NCI-H1105 treated with DMSO at 0.1 percent for 48 hours (cell line): ENCODE results near the gene NLN.
"Not testable (repeated sequence)": the region's sequence is repeated elsewhere in the genome, so short reads cannot be mapped to it uniquely, and the experiment has no call there.

Experiments
- DNase-seq: peaks from one replicate; lab custom pipeline; 2025; lab: John Stamatoyannopoulos, UW

Gene NLN

GRCh38 chr5:65721720-65722574 lies at the start of gene NLN, which contains the start of gene SGTB:
Gene NLN, plus strand, starts transcription at chr5:65722205. Its CDS starts 169 bp downstream, at chr5:65722374.
Gene SGTB, minus strand, starts transcription at chr5:65722109. Its CDS starts 1,302 bp downstream, at chr5:65720807.
- peak; percentile 60 for DNase-seq

DNA sequence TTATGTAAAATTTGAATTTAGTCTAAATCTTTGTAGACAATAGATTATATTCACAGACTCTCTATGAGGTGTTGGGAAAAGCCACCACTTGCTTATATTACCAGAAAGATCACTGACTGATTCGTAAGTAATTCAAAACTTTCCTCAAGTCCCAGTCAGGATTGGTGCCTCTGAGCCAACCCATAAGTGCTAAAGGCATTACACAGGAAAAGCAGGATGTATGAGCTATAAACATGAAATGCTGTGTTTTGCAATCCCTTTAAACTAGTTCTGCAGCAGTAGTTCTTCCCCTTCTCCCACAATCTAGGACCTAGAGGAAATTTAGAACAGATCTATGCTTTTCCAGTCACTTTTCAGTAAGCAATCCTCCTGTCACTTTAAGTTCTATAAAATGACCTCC lies 49.2 kb upstream of the NLN start:
- no peak for DNase-seq

DNA sequence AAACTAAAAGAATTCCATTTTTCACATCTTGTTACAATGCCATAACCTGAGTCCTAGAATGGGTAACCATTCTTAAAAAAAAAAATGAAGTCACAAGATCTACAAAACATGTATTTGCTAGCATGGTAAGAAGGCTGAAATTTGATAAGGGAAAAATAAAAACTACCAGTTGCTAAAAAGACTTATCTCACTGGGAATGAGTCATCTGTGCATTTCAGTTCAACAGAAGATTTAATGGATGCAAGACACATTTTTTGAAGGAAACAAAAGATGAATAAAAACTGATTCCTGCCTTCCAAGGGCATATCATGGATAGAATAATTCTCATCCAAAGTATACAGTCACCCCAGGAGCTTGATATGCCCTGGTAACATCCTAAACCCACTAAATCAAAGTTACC lies 47.3 kb upstream of the NLN start:
- no peak for DNase-seq

GRCh38 chr5:65676056-65676455 lies 45.9 kb upstream of the NLN start:
- DNase-seq, result not testable (repeated sequence)

DNA sequence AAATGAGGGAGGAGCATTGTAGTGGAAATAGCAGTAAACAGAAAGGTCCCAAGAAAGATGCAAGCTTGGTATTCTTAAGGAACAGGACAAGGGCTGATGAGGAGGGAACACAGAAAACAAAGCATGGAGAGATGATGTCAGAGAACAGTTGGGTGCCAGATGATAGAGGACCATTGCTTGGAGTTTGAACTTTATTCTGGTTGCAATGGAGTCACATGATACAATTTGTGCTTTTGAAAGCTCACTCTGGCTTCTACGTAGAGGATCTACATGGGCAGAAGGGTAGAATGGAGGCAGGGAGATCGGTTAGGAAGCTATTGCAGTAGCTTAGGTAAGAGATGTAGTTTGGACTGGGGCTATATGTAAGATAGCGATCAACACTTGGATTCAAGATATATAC lies 39.9 kb upstream of the NLN start:
- no peak for DNase-seq

DNA sequence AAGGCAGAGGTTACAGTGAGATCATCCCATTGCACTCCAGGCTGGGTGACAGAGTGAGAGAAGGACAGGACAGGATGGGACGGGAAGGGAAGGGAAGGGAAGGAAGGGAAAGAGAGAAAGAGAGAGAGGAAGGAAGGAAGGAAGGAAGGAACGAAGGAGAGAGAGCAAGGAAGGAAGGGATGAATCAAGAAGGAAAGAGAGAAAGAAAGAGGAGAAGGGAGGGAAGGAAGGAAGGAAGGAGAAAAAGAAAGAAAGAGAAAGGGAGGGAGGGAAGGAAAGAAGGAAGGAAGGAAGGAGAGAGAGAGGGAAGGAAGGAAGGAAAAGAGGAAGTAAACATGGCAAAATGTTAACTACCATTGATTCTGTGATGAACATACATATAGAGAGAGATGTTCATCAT lies 28.9 kb upstream of the NLN start:
- no peak for DNase-seq

- DNase-seq, result no peak
These were observed 26.7 kb upstream of the NLN start for GRCh38 chr5:65695162-65695755.

GRCh38 chr5:65695896-65696295 lies 26.1 kb upstream of the NLN start:
- no peak for DNase-seq

DNA sequence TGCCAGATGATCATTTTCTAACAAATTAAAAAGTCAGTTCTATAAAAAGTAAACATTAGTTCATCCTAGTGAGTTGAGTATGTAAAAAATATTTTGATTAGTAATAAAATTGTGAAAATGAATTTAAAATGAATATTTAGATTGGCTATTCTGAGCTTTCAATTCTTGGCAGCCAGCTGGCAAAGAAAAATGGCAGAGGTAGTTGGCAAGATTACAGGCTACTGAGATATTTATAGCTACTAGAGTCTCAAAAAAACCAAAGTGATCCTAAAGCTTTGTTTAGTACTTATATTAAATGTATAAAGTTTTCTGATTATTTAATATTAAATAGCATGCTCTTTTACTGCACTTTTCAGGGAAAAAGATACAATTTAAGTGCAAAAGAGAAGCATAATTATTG lies 25.1 kb upstream of the NLN start:
- no peak for DNase-seq

DNA sequence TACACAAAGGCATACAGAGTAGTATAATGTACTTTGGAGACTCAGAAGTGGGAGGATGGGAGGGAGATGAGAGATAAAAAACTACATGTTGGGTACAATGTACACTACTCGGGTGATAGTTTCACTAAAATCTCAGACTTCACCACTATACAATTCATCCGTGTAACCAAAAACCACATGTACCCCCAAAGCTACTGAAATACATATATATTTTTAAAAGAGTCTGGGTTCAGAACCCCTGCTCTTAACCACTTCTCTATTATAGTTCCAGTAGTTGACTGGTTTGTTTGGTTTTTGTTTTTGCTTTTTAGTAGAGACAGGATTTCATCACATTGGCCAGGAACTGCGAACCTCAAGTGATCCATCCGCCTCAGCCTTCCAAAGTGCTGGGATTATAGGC lies 22.7 kb upstream of the NLN start:
- DNase-seq, result no peak

- no peak for DNase-seq
These were observed 20.0 kb upstream of the NLN start for GRCh38 chr5:65702036-65702435.

DNA sequence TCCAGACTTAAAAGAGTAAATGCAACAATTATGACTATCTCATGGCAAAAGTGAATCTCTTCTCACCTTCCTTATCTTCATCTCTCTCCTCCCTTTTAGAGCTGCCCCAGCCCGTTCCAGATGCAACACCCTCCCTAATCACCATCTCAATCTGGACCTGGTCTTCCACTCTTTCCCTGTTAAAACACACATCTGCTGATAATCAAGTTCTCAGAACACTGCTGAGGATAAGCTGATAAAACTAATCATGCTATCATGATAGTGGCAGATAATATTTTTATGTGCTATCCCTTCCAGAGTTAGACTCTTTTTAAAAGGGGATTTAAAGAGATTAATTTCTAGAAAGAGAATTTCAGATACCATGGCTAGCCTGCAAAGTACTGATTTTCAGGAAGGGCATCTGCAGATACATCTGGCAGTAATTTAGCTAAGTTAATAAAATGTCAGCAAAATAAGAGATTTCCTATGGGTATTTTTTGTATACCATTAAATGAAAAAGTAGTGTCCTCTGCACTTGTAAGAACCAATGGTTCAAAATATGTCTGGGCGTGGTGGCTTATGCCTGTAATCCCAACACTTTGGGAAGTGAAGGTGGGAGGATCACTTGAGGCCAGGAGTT lies 17.3 kb upstream of the NLN start:
- no peak for DNase-seq

DNA sequence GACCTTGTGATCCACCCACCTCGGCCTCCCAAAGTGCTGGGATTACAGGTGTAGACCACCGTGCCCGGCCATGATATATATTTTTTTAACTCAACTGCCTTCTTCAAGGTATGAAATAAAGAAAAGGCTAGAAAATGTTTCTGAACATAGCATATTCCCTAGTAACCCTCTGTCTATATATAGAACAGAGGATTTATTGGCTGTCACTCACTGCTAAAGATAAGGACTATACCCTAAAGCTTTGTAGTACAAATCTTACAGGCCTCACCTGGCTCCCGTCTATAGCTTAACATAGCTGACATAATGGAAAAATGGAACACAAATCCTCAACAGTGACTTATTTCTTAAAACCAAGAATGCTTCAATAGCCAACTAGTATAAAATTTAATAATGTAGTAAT lies 14.3 kb upstream of the NLN start:
- DNase-seq, result no peak

DNA sequence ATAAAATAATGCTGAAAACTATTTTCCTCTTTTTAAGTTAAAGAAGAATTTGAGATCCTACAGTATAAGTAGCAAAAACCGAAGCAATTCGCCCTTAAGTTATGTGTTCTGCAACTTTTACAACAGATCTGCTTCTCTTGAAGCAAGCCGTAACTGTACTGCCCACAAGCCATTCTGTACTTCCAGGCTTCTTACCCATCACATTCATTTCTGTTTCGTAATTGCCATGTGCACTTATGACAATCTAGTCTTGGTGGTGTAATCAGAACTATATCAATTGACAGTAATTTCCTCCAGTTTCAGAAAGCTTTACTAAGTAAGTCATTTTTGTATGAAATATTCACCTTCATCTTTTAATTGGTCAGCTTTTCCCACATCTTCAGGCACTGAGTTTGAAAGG lies 13.9 kb upstream of the NLN start:
- DNase-seq, result no peak

- no peak for DNase-seq
These were observed 3.3 kb upstream of the NLN start for GRCh38 chr5:65718576-65719310.

DNA sequence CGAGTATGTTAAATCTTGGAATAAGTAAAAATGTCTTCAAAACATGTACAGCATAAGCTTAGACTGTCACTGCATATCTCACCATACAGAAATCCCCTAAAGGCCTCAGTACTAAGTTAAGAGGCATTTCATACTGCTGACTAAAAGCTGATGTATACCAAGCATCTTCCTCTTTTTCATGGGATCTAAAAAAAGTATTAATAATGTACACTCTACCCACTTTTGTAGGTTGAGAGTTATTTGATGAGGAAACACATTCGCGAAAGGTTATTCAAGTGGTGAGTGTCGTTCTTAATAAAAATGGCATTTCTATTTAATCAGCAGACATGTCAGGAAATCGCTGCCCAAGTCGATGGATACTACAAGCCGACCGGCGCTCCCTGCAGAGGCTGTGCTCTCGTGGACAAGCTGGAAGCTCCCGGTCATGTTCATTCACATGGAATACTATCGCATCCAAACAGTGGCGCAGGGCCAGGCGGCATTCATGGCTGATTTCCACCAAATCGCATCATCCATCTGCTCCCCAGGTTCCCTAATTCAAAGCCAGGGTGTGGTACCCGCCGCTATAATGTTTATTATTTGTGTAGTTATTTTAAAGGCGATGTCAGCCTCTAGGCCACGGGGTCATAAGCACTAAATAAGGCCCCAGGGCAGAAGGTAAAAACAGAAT lies 820 bp upstream of the NLN start:
- peak; percentile 48 for DNase-seq

GRCh38 chr5:65722575-65723403 lies 784 bp downstream of the NLN start:
- peak; percentile 35 for DNase-seq

GRCh38 chr5:65727491-65728156 lies 5.6 kb downstream of the NLN start:
- no peak for DNase-seq

DNA sequence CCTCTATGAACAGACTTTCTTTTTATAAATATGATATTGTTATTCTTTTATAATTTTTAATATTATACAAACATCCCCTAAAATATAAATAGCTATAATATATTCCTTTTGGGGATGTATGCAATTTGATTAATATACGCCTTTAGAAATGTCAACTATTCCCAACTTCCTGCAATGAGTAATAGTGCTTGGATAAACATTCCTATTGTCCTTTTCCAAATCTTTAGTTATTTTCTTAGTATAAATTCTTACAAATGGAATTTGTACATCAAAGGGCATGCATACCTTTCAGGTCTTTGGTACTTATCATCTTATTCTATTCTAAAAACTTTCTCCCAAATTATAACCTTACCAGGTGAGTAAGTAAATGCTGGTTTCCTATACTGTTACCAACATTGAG lies 6.2 kb downstream of the NLN start:
- no peak for DNase-seq

- no peak for DNase-seq
These were observed 8.9 kb downstream of the NLN start for GRCh38 chr5:65730910-65731309.
